HL-60/S4 (cell line): Measurements from ENCODE around the gene HOXA6.

Experiments
- in situ Hi-C: fragments of 300-500 bp; cut with MboI; formaldehyde crosslinking; loops from 2 replicates; pipeline ENCODE4 v1.14.3; 2022; ENCODE audit warnings: low sequenced_read_pairs

HOXA6 gene

DNA sequence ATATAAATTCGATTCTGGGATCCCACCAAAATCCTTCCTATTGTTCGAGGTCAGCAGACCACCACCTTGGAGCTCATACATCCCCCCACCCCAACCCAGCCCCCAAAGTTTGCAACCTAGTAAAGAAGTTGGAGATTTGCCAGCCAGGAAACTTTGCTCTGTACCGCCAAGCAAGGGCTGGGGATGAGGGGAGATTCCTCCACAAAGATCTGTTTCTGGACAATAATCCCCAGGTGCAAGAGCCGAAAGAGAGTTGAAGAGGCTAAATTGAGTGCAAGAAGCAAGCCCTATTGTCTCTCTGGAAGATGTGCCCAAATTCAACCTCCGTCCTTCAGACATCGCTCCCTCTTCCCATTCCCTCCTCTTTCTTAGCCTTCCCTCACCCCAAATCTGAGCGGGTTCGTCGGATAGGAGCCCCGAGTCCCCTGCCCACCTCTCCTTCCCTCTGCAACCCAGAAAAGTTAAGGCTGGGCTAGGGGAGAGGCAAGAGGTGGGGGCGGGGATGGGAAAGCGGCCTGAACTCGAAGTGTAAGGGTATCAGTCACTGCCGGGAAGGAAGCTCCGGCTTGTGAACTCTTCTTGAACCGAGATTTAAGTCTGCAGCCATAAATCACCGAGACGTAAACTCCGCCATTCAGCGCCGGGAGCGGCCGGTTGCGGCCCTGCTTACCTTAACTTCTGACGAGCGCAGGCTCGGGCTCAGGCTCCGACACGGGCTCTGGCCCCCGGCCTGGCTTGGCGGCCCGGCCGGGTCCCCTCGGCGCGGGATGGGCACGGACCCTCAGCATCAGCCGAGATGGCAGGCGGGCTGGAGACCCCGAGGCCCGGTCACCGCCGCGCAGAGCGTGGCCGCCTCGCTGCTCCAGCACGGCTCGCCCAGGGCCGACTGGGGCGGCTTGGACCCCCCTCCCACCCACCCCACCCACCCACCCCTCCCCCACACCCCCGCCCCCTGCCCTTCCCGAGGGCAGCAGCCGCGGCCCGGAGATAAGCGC is 34.3 kb downstream of the HOXA6 start:
- in situ Hi-C loops: no loop called here

DNA sequence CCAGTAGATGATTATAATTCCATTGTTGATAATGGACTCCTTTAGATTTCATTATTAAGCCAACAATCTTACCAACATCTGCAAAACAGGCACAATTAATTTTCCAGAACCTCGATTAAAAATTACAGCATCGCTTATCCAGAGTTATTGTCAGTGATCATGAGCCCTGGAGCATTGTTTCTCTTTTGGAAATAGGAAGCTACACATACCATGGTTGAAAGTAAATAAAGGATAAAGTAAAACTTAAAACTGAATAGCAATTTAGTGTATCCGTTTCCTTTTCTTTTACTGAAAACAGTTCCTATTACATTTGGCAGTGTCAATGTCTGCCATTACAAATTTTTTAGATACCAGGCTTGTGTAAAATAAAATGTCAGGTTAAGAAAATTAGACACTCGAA is 35.2 kb downstream of the HOXA6 start:
- in situ Hi-C loops: no loop called here

DNA sequence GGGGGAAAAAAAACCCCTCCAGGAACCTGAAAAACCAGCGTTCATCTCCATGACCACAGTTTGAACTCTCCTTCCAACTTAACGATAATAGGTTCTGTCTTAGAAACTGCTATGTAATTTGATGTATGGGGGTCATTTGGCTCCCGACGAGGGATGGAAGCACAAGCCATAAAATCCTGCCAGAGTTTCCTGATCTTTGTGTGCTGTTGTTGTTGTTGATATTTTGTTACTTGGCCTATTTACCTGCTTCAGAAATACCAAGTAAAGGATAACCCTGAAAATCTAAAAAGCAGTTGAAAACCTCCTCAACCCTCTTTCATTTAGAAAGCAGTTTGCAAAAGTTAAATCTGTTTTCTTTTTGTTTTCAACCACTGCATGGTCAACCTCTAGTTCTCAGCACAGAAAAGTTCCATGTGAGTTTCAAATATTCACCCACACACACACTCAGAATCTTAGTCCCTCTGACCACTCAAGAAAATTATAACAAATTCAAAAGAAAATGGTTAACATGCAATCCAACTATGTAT is 35.8 kb downstream of the HOXA6 start:
- in situ Hi-C loops: no loop called here

DNA sequence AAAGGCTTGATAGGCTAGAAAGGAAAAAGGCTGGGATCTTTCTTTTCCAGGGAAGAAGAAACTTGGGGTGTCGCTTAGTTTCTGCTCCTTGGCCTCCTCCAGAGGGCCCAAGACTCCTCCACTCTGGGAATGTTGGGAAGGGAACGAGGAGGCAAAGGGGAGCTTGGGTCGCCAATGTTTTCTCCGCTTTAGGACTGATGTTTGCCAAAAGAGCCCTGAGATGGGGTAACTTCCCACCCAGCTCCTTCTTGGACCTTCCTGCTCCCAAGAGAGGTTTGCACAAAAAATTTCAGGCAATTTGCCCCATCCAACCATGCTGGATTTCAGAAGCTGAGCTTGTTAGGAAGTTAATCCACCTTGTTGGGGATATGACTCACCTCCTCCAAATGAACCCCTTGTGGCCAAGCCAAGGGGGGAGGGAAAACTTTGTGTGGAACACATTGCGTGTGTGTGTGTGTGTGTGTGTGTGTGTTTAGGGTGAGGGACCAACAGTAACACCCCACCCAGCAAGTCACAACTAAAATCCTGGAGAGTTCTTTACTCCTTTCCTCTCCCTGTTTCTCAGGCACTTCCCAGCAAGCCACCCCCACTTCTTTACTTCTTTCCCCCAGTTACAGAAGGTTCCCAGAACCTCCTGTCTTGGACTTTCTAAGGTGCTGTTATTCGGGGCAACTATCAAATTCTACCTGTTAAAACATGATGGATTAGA is 36.4 kb downstream of the HOXA6 start:
- in situ Hi-C loops: no loop called here

DNA sequence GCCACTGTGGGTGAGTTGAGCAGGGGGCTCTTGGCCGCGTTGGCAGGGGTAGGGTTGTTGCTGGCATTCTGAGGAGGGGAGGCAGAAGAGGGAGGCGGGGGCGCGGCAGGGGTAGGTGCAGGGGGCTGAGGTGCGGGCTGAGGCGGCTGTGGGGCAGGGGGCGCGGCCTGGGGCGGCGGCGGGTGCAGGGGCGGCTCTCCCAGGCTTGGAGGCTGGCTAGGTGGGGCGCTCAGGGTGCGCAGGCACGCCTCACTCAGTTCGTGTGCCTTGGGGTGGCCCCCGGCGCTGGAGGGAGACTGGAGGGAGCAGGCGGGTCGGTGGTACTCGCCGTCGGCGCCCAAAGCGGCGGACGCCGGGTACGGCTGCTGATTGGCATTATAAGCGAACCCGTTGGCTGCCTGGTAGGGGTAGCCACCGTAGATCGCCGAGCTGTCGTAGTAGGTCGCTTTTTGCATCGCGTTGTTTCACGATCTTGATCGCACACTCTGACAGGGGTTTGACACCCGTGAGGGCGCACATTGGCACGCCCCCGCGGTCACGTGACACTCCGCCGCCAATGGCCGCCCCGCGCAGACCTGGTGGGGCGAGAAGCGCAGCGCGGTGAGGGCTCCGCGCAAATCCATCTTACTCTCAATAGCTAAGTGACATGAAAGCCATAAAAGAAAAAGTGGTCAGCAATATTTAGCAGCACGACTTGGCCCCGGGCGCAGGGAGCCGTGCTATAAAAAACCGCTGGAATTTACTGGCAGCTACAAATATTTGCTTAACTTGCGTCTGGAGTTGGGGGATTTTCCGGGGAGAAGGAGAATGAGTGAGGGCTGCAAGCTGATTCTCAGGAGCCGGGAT is 37.2 kb downstream of the HOXA6 start:
- in situ Hi-C loops: no loop called here

DNA sequence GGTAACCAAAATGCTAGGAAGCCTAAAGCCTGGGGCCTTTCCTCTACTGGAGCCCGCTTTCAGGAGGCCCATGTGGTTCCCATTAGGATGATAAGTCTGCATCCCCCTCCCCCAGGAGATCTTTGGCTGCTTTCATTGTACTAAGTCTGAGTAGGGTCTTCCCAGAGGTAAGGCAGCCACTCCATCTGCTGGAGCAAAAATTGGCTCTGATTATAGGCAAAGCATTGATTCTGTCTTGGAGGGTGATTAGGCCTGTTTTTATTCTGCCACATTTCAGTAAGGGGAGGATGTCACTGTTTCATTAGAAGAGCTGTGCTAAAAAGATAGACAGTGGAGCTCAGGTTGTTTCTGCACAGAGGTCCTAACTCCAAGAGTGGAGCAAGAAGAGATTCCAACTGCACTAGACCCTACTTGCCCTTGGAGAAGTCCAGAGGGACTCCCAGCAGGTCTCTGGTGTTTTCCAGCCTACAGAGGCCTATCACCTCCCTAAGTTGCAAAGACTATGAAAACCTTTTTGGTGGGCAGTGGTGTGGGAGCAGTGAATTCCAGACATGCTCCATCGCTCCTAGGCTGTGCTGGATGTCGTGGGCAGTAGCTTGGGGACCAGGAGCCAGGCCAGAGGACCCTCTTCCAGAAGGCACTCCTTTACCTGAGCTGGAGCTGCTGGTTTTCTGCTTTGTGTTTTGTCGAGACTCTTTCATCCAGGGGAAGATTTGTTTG is 37.9 kb downstream of the HOXA6 start:
- in situ Hi-C loops: no loop called here

DNA sequence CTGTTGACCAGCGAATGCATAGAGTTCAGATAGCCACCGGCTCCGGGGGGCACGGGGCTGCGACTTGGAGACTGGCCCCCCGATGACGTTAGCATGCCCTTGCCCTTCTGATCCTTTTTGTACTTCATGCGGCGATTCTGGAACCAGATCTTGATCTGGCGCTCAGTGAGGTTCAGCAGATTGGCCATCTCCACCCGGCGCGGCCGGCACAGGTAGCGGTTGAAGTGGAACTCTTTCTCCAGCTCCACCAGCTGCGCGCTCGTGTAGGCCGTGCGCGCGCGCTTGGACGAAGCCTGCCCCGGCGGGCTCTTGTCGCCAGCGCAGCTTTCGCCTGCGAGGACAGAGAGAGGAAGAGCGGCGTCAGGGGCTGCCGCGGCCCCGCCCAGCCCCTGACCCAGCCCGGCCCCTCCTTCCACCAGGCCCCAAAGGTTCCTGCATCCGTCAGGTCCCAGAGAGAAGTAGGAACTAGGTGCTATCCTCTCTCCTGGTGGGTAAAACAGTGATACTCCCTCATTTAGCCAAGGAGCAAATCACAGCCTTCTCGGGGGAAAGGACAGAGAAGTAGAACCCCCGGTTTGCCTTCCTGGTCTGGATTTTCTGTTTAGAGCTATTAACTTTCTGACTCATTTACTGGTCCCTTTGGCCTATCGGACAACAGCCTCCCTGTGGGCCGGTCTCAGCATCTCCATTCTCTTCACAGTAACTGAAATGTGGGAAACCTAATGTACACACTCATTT is 39.0 kb downstream of the HOXA6 start:
- in situ Hi-C loops: no loop called here

DNA sequence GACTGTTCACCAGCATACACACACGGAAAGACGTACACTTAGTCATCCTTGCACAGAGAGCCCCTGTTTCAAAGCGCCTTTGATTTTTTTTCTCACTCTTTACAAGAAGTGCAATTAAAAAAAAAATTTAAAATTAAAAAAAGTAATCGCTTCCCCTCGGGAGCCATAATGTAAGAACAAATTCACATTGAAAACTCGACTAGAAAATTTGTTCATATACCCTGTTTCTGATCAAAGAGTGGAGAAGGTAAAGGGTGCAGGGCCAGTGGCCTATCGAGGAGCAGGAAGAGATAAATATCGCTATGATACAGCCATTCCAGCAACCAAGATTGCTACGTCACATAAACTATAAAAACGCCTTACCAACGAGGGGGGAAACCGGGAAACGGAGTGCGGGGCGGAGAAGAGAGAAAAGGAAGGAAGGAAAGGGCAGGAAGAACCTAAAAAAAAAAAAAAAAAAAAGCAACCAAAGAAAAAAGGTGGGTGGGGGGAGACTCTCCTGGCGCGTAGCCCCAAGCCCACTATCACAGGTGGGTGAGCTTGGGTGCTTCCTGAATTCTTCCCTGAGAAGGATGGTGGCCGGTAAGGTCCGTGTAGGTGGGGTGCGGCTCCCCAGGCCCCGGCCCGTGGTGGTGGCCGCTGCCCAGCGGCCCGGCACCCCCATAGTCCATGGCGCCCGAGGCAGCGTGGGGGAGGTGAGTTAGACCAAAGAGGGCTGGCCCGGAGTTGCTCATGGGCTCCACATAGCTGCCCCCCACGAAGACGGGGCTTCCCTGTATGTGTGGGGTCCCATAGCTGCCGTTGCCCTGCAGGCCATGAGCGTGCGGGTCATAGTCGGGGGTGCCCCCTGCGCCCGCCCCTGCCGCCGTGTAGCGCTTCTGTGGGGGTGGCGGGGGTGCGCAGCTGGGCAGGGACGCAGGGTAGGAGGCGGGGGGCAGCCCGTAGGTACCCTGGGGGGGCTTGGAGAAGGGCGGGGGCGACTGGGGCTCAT is 39.9 kb downstream of the HOXA6 start:
- in situ Hi-C loops: no loop called here

DNA sequence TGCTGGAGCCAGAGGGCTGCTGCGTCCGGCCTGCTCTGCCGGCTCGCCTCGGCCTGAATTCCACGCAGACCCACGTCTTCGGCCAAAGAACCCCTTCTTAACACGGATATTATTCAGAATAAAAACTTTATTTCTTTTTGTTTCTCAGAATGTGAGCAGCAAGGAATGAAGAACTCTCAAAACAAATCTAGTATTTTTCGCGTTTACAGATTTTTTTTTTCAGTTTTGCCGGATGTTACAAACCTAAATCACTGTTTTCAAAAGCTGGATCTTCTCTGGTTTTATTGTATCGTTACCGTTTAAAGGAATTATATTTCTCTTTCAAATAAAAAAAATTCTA is 40.7 kb downstream of the HOXA6 start:
- in situ Hi-C loops: no loop called here

DNA sequence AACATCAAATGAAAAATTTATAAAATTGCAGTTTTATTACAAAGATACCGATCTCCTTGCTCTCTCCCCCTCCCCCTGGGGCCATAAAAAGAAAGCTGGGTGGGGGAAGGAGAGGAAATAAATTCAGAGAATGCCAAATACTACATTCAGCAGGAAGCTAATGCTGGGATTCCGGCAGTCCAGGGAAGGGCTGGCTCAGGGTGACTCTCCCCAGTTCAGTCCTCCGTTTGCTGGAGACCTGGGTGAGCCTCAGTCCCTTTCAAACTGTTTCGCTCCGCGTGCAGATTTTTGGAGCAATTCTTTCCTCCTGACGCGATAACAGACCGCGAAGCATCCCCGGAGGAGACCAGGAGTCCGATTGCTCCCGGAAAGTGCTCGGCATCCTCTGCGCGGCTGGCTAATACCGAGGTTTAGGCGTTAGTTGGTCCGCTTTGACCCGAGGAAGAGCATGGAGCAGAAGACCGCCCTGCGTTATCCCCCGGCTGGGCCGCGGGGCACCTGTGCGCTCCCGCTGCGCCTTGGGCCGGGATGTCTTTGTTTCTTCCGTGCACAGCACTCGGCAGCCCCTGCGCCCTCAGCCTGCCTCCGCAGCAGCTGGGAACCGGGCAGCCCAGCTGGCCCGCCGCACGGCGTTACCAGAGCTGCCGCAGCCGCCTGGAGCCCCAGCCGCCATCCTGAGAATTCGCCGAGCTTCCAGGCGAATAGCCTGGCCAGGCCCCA is 41.2 kb downstream of the HOXA6 start:
- in situ Hi-C loops: no loop called here

DNA sequence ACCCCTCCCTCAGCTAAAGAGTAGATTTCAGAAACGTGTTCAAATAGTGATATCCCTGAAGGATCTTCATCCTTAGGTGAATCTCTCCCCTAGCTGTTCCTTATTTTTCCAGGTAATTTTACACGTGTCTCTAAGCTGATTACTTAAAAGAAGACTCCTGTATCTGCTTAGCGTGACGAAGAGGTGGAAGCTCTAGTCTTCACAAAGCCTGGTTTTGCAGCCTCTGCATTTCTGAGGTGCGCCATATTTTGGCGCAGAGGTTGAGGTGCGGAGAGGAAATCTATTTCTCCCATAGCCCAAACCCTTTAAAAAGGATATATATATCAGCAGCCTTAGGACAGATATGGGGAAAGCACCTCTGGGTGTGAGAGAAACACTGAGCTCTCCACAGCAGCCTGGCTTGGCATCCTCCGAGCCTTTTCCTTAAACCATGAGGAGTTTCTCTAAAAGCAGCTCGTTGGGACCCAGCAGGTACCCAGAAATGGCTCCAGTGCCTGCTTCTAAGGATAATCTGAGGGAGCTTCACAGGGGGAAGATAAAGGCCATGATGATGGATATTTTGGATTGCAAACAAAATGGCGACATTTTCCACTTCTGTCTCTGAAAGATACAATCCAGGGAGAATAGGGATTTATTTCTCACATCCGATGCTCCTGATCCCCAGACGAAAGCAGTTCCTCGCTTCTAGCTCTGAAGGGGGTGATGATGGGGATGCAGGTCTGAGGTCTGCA is 42.1 kb downstream of the HOXA6 start:
- in situ Hi-C loops: no loop called here

DNA sequence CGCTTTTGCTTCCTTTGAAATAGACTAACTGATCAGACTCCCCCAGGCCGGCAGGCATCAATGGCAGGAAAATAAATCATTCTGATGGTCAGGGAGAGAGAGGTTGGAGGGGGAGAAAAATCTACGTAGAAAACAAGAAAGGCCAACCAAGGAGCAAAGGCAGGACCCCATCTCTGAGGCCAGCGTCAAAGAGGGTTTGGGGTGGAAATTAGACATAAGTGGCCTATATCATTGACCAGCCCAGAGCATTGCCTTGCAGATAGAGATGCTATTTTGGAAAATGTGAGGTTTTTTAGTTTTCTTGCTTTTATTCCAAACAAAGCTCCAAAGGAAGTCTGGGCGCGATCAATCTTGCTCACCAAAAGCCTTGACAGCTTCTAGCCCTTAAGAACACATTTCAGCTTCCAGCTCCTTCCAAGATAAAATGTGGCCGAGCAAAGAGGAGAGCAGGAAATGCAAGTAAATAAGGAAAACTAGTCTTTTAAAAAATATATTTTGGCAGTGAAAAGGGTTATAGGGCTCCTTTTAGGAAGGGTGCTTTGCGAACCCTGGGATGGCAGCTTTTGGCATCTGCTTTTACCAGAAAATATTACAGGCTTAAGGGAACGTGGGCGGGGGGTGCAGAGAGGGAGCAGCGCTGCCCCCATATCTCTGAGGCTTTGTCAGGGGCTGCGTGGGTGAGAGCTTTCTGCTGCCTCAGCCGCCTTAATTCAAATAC is 43.1 kb downstream of the HOXA6 start:
- in situ Hi-C loops: no loop called here

DNA sequence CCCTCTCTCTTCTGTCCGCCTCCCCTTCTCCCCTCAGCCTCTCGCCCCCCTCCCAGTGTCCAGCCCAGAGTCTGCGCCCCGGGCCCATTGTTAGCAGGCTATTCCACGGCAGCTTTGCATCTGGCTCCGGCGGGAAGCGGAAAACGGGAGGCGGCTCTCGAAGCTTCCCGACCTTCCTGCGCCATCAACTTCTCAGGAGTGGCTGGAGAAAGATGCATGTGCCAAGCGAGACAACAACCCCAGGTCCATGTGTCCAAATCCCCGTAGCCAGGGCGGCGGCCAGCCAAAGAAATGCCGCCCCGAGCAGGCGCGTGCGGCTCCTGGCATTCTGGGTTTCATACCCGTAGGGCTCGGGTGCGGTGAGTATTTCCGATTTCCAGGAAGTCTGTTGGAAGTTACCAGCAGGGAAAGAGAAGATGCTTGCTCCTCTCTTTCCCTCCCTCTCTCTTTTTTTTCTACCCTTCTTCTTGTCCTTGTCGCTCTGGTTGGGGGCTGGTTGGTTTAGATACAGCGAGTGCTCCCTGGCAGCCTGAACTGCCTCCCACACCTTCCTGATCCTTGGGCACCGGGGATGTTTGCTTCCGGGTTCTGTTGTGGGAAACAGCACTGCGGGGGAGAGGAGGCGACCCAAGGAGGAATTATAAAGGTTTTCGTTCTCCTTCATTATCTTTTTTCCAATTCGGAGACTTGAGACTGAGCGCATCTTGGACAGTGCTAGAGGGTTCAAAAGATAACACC is 43.9 kb downstream of the HOXA6 start:
- in situ Hi-C loops: no loop called here

DNA sequence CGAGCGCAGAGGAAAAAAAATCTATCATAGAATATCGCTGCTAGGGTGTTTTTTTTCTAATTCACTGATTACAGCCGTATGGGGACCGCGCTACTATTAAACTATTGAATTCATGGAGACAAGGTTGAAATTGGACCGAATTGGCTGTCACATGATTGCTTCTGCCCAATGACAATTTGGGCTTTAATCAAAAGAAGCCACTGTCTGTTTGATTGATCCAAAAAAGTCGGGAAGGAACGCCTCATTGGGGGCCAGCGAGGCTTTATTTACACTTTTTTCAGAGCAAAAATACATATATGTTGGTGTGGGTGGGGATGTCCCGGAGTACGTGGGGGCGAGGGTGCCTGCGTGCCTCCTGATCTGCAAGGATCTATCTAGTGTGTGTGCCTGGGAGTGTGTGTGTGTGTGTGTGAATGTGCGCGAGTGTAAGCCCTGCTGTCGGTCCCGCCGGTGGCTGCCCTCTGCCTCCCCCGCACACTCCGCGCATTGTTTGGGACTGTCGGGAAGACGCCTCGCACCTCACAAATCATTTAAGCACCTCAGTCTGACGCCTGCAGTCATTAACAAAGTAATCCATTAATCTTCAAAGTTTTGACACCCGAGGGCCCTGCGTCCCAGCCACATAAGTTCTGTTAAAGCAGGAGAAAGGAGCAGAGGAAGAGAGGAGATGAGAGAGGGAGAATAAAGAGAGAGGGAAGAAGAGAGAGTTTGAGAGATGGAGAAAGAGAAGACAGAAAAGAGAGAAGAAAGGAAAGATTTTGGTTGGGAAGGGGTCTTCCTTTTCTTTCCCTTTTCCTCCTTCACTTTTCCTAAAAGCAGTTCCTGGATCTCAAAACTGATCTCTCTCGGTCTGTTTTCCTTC is 44.8 kb downstream of the HOXA6 start, which contains the start of gene HOXA2:
TSS of gene HOXA2 (minus strand) at position 103 of the 862 bp plus-strand sequence. CDS start 183 bp downstream, outside the sequence.
- in situ Hi-C loops: no loop called here
